Measurements from ENCODE around the gene PHTF2.

The PHTF2 gene

GRCh38 chr7:77794000-77794399, 4.6 kb upstream of the PHTF2 start:
- DNase-seq (ENCODE audit: low spot score), result no peak

- no peak for DNase-seq (ENCODE audit: low spot score)
Observed at GRCh38 chr7:77796109-77796508, 2.5 kb upstream of the PHTF2 start.

- DNase-seq (ENCODE audit: low spot score), result no peak
Observed at GRCh38 chr7:77796960-77797359, 1.6 kb upstream of the PHTF2 start.

GRCh38 chr7:77797734-77798393, 709 bp upstream of the PHTF2 start:
- no peak for DNase-seq (ENCODE audit: low spot score)

- DNase-seq (ENCODE audit: low spot score), result peak; percentile 38
Observed at GRCh38 chr7:77799078-77799964, 748 bp downstream of the PHTF2 start.

- no peak for DNase-seq (ENCODE audit: low spot score)
Observed at GRCh38 chr7:77800158-77800557, 1.6 kb downstream of the PHTF2 start.

GRCh38 chr7:77800730-77801129, 2.2 kb downstream of the PHTF2 start:
- no peak for DNase-seq (ENCODE audit: low spot score)

- DNase-seq (ENCODE audit: low spot score), result no peak
Observed at GRCh38 chr7:77802557-77803405, 4.2 kb downstream of the PHTF2 start.

- DNase-seq (ENCODE audit: low spot score), result no peak
Observed at GRCh38 chr7:77806425-77806824, 7.9 kb downstream of the PHTF2 start.

GRCh38 chr7:77808517-77808916, 9.9 kb downstream of the PHTF2 start:
- DNase-seq (ENCODE audit: low spot score), result no peak

- DNase-seq (ENCODE audit: low spot score), result no peak
Observed at GRCh38 chr7:77811516-77812289, 13.1 kb downstream of the PHTF2 start.

- DNase-seq (ENCODE audit: low spot score), result no peak
Observed at GRCh38 chr7:77812290-77812685, 13.7 kb downstream of the PHTF2 start.

GRCh38 chr7:77813180-77813579, 14.6 kb downstream of the PHTF2 start:
- DNase-seq (ENCODE audit: low spot score), result no peak

GRCh38 chr7:77819021-77819420, 20.4 kb downstream of the PHTF2 start:
- DNase-seq (ENCODE audit: low spot score), result no peak

- DNase-seq (ENCODE audit: low spot score), result no peak
Observed at GRCh38 chr7:77820967-77821366, 22.4 kb downstream of the PHTF2 start.

- no peak for DNase-seq (ENCODE audit: low spot score)
Observed at GRCh38 chr7:77822269-77822668, 23.7 kb downstream of the PHTF2 start.

- no peak for DNase-seq (ENCODE audit: low spot score)
Observed at GRCh38 chr7:77823787-77824186, 25.2 kb downstream of the PHTF2 start.

- DNase-seq (ENCODE audit: low spot score), result no peak
Observed at GRCh38 chr7:77824636-77825035, 26.1 kb downstream of the PHTF2 start.

GRCh38 chr7:77825131-77825530, 26.6 kb downstream of the PHTF2 start:
- DNase-seq (ENCODE audit: low spot score), result no peak

GRCh38 chr7:77826300-77826699, 27.7 kb downstream of the PHTF2 start:
- DNase-seq (ENCODE audit: low spot score), result no peak

GRCh38 chr7:77827999-77828398, 29.4 kb downstream of the PHTF2 start:
- no peak for DNase-seq (ENCODE audit: low spot score)

Measured in germinal center (tissue), 1 donor.